Adipose tissue (tissue), 3 donors: Measurements from ENCODE around the gene ELF5. TPM values are rescaled to one million over a fixed set of nuclear protein-coding genes. Genes with fewer than 3 reads are reported as not detected.

ENCODE experiments used
- H3K27ac ChIP-seq: one replicate; pipeline ENCODE4 v1.5.1; 2013; ENCODE audit warnings: low read depth, low read length
- WGBS, 3 donors: extraction: QIAGEN DNeasy Blood & Tissue Kit; methylation state at CpG; one replicate each; pipeline ENCODE4 v1.1.7; 2013; 5-methylcytosine and 5-hydroxymethylcytosine counted together
- polyA plus RNA-seq, 3 donors: library from polyadenylated mRNA; stranded (reverse); fragments of 200-250 nt; gene quantifications; one replicate each; pipeline ENCODE4 v1.2.3, GENCODE V29; 2013
- donor health status: healthy with polysubstance abuse.
- donor health status: Bipolar disorder and iron deficiency.
- donor health status: healthy.

Gene ELF5
- polyA plus RNA-seq, 3 donors = 0.06 to 0.14 TPM; not detected in 1

DNA sequence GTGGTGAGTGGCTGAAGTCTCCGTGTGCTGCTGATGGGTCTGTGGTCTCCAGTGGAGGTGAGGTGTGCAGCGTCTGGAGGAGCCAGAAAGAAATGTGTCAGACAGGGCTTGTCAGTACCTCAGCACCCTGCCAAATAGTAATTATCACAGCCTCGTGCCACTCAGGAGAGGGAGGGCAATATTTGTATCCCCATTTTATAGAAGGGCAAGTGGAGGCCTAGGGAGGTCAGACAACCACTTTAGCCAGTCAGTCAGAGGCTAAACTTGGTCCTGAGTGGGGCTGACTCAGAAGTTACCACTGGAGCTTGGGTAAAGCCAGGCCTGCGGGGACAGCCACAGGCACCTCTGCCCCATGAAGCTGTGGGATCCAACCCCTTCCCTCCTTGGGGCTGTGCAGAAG, 11.5 kb upstream of the ELF5 start:
- H3K27ac ChIP-seq = no peak overlapping the region
- WGBS, 3 donors = 77 to 91% (median 84%) methylated on average over 4 of the region's 4 CpGs

GRCh38 chr11:34524696-34525095, 11.1 kb upstream of the ELF5 start:
- no peak overlapping the region for H3K27ac ChIP-seq
- WGBS, 3 donors = 76 to 79% (median 78%) methylated on average over 12 of the region's 12 CpGs

DNA sequence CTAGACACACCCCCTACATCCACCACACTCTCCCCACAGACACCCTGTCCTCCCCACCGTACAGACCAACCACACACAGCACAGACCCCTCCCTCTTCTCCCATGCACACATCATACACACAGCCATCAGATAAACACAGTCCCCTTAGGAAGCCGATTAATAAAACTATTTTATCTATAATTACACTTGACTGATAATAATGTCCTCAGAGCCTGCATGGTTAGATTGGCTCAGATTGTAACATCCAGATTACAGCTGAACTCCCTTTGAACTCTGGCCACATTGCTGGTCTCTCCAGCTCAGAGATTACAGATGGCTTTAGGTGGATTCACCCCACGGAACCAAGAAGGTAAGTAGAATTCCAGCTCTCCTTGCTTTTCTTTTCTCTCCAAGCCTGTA, 9.5 kb upstream of the ELF5 start:
- 58 to 68% (median 64%) methylated on average over 3 of the region's 3 CpGs for WGBS, 3 donors
- no peak overlapping the region for H3K27ac ChIP-seq

GRCh38 chr11:34522188-34522587, 8.6 kb upstream of the ELF5 start:
- no peak overlapping the region for H3K27ac ChIP-seq
- WGBS, 3 donors = 80 to 95% (median 88%) methylated on average over 2 of the region's 2 CpGs

DNA sequence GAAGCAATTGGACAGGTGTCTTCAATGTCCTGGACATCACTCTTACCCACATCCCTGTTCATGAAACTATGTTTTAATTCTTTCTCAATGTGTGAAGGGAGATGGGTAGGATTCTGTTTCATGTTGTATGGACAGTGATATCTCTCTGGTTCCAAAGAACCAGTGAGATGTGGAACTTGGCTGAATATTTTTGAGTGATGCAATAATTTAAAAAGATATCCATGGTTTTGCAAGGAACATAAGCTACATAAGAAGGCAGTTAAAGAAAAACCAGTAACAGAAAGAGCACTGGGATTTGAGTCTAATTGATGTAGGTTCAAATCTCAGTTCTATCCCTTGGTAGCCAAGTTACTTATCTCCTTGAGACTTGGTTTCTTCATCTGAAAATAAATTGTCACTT, 7.7 kb upstream of the ELF5 start:
- H3K27ac ChIP-seq = no peak overlapping the region

GRCh38 chr11:34519595-34520235, 6.1 kb upstream of the ELF5 start:
- H3K27ac ChIP-seq = no peak overlapping the region
- WGBS, 3 donors = 82 to 87% (median 85%) methylated on average over 2 of the region's 2 CpGs

DNA sequence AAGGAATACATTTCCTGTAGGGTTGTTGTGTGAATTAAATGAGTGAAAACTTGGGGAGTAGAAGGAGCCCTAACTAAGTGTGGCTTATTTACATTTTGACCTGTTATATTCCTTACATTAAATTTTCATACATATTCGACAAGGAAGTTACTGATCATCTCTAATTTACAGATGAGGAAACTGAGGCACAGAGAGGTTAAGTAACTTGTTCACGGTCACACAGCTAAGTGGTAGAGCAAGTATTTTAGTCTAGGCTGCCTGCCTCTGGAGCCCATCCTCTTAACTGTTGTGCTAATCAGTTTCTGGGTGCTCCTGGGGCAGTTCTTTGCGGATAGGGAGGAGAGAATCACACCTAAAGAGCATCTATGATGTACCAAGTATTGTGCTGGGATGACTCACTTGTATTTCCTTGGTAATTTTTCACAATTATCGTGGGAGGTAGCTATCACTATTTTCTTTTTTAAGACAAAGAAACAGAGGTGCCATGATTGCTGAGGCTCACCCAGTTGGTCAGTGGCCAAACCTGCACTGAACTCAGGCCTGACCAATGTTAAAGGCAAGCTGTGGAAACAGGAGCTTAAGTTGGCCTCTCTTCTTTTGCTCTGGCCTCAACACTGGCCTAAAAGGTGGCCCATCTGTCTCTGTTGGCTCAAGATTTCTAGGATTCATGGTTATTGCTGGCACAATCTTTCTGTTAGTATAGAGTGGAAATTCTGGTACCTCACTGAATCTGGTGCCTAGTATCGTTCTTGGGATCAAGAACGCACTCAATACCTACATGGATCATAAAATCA, 2.9 kb upstream of the ELF5 start:
- WGBS, 3 donors = 89 to 93% (median 90%) methylated on average over 6 of the region's 6 CpGs

GRCh38 chr11:34514597-34514996, 1.0 kb upstream of the ELF5 start:
- 81 to 93% (median 82%) methylated on average over 7 of the region's 7 CpGs for WGBS, 3 donors

More for the DNA sequence above, 2.9 kb upstream of the ELF5 start:
- no peak overlapping the region for H3K27ac ChIP-seq

DNA sequence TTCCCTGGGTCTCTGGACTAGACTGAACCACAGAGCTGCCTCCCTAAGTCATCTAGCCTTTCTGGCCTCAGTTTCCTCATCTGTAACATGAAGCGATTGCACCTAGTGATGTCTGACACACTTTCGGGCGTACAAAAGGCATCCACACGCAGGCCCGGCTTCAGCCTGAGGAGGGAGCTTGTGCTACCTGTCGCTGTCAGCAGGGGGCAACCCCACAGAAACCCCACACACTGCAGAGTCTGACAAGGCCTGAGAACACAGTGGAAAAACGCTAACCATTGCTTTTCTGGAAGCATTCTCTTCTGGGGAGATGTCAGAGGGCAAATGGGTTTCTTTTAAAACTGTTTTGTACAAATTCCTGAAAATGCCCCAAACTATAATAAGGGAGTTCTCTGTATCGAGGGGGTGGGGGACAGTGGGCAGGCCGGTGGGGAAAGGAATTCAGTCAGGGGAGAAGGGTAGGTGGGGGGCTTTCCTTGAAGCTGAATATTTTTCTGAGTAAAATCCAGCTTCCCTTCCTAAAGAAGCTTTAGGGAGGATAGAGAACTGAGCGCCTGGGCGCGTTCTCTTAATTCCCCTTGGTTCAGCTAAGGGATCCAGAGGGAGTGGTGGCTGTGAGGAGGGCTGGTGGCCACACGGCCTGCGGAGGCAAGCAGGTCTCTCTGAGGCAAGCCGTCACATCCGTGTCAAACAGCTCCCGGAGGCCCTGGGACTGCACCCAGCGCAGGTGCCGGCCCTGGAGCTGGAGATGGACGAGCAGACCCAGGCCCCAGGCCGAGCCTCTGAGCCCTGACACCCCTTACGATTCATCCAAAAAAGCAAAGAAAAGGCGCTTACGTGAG, 533 bp downstream of the ELF5 start:
- 34 to 74% (median 64%) methylated on average over 24 of the region's 24 CpGs for WGBS, 3 donors
- H3K27ac ChIP-seq = no peak overlapping the region

More at GRCh38 chr11:34514597-34514996, 1.0 kb upstream of the ELF5 start:
- H3K27ac ChIP-seq = no peak overlapping the region

DNA sequence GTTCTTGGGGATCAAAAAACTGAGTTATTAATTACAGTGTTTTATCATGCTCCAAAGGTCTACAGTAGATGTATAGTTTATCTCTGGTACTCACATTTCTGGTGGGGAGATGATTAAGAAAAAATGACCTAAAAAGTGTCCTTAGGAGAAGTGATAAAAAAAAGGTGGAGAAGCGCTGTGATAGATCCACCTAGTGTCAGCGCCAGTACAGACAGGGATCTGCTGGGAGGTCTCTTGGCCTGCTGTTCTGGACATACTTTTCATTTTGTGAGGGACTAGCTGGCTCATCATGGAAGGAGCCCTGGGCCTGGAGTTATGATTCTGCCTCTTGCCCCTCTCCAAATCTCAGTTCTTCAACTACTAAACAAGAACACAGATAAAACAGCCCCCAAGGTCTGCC, 2.9 kb downstream of the ELF5 start:
- no peak overlapping the region for H3K27ac ChIP-seq
- 96 to 100% (median 97%) methylated on average over 2 of the region's 2 CpGs for WGBS, 3 donors

- no peak overlapping the region for H3K27ac ChIP-seq
These were observed 3.4 kb downstream of the ELF5 start for GRCh38 chr11:34510218-34510617.

DNA sequence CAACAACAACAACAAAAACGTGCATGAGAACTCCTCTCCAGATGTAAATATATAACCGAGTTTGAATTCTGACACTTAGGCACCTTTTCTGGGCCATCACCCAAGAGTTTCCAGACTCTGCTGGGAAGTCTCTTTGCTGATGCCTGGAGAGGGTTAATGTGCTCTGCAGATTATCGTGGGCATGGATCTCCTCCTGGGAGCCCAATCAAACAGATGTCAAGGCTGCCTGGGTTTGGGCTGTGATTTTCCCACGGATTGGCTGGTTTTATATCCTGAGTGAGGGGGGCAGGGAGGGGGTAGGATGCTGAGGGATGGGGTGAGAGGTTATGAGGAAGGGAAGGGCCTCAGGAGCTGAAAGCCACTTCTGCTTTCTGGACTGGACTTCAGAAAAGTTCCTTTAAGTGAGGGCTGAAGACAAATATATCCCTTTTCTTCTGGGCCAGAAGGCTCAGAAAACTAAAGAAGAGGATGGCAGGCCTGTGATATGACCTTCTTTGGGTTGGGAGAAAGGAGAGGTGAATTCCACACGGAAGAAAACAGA, 4.2 kb downstream of the ELF5 start:
- 13 to 26% (median 23%) methylated on average over 5 of the region's 5 CpGs for WGBS, 3 donors
- no peak overlapping the region for H3K27ac ChIP-seq

DNA sequence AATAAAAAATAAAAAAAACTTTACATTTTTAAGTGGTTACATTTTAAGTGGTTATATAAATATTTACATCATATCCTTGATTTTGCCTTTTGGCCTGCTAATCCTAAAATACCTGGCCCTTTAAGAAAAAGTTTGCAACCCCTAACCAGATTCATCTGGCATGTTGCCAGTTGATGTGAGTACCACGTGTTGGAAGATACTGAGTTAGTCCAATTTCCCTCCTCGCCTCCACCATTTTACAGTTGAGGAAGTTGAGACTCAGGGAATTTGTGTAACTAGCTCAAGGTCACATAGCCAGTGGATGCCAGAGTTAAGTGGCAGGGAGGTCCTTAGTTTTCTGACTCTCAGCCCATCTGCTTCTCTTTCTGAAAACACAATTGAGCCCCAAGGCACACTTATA, 5.1 kb downstream of the ELF5 start:
- 25 to 34% (median 26%) methylated on average over 2 of the region's 2 CpGs for WGBS, 3 donors
- no peak overlapping the region for H3K27ac ChIP-seq

GRCh38 chr11:34507610-34508009, 6.0 kb downstream of the ELF5 start:
- WGBS, 3 donors = 71 to 89% (median 77%) methylated on average over 5 of the region's 5 CpGs
- H3K27ac ChIP-seq = no peak overlapping the region

GRCh38 chr11:34507156-34507555, 6.4 kb downstream of the ELF5 start:
- 78 to 94% (median 89%) methylated on average over 6 of the region's 6 CpGs for WGBS, 3 donors

DNA sequence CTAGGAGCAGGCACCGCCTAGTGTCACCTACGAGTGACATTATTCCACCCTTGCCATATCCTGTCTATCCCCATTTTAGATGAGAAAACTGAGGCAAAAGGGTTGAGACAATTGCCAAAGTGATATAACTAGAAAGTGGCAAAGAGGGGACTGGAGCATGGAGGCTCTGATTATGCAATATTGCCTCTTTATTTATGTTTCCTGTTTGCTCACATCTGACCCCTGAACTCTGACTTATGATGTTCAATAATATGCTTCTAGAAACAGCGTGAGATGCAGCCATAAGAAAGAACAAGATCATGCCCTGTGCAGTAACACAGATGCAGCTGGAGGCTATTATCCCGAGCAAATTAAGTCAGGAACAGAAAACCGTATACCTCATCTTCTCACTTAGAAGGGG, 7.7 kb downstream of the ELF5 start:
- WGBS, 3 donors = 67 to 81% (median 80%) methylated on average over 5 of the region's 5 CpGs
- H3K27ac ChIP-seq = no peak overlapping the region

More at GRCh38 chr11:34507156-34507555, 6.4 kb downstream of the ELF5 start:
- no peak overlapping the region for H3K27ac ChIP-seq

- 95 to 97% (median 96%) methylated on average over 3 of the region's 3 CpGs for WGBS, 3 donors
- no peak overlapping the region for H3K27ac ChIP-seq
These were observed 10.6 kb downstream of the ELF5 start for GRCh38 chr11:34502949-34503348.

DNA sequence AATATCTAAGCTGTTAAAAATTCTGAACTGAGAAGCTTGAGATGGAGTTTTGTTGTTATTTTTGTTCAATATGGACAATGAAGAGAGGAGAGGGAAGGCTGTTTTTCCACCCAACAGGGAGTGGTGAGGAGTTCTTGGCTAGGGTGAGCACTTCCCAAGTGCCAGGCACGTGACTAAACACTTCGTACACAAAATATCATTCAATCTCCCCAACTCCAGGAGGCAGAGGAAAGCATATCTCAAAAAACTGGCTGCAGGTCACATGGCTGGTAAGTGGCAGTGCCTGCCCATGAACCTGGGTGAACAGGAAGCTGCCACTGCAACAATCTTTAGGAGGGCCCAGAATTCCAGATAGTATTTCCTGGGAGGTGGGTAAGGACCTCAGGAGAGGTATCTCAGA, 11.6 kb downstream of the ELF5 start:
- no peak overlapping the region for H3K27ac ChIP-seq
- 11 to 13% (median 12%) methylated on average over 2 of the region's 2 CpGs for WGBS, 3 donors

GRCh38 chr11:34501500-34501899, 12.1 kb downstream of the ELF5 start:
- WGBS, 3 donors = 26 to 77% (median 42%) methylated on average over 4 of the region's 4 CpGs
- H3K27ac ChIP-seq = no peak overlapping the region
